Lower leg skin (tissue), 3 donors: ENCODE results near the gene LPA.

ENCODE experiments used
- CTCF ChIP-seq, 3 donors: fragments of 450-650 bp; IDR thresholded peaks; one replicate each; pipeline ENCODE4 v1.5.1; 2016; ENCODE audit warnings: antibody characterized with exemption in 3 of 3, mild to moderate bottlenecking in 3 of 3, moderate library complexity in 2 of 3
- POLR2A ChIP-seq, 2 donors: fragments of 450-650 bp; IDR thresholded peaks; one replicate each; pipeline ENCODE4 v1.6.1; 2016 to 2017; ENCODE audit warnings: antibody characterized with exemption in 2 of 2, mild to moderate bottlenecking in 1 of 2, moderate library complexity in 1 of 2

DNA sequence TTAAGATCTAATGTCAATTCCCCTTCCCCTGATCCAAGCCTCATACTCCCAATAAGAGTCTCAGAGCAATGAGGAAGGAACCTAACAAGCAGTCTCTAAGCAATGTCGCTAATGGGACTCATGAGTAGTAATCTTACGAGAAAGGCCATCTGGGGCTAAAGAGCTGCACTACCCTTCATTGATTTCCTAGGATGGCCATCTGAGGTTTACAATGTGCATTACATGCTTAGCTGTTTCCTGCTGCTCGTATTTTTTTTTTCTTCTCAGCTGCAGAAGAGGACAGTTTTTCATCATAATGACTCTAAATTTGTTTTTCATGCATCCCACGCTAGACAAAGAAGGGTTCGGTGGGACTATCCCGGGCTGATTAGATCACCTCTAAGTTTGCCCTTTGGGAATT lies 119.3 kb downstream of the LPA start:
- TF ChIP-seq CTCF (IDR thresholded peaks at IDR 0.05), result no peak
- TF ChIP-seq POLR2A (IDR thresholded peaks at IDR 0.05), result no peak
